HG02885 (cell line): Measurements from ENCODE around the gene RNF126.
"Not testable (repeated sequence)": the region's sequence is repeated elsewhere in the genome, so short reads cannot be mapped to it uniquely, and the experiment has no call there.

Experiments used
- ATAC-seq: cut with Tn5 transposase; IDR thresholded peaks from one replicate; pipeline ENCODE4 v1.9.1; 2021; ENCODE audit warnings: mild to moderate bottlenecking; ENCODE audit not compliant: unreplicated experiment, poor library complexity

The RNF126 gene

DNA sequence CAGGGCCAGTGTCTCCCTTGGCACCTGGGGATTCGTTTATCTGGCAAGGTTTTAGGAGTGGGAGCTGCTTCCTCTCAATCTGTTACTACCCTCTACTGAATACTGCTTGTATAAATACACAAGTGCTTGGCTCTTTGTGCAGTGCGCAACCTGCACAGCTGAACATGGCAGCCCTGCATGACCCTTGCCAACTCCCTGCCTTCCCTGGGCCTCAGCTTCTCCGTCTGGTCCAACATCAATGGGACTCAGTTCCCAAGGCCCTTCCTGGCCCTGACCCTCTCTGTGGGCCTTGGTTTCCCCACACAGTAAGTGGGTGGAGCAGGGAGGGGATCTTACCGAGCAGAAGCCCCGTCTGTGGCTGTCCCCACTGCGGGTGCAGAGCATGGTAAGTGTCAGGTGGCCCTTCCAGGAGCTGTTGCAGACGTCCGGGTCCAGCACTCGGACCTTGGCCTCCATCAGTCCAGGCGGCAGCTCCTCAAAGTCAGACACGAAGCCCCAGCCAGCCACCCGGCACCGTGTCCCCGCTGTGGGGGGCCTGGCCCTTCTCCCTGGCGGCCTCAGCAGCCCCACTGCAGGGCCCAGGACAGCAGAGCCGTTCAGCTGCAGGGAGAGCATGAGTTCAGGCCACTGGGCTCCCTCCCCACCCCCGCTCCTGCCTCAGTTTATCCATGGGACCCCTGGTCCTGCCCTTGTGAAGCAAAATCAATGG is 23.7 kb upstream of the RNF126 start:
- ATAC-seq, result no peak

DNA sequence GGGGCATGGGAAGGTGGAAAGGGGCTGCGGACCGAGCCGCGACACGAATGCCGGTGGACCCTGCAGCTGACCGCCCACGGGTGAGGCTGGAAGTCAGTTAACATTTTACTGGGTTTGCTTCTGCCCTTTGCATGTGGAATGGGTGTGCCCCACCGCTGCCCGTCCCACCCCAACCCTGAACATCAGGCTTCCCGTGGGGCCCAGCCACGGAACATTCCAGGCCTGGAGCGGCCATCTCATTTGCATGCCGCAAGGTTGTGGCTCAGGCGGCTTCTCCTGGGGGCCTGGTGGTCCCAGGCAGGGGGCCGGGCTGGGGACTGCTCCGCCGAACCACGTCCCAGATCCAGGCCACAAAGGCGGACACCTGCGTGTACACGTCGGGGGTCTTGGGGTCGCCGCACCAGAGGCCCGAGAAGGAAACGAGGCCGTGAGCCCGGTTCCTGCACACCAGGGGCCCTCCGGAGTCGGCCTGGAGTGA is 22.5 kb upstream of the RNF126 start:
- ATAC-seq, result no peak

DNA sequence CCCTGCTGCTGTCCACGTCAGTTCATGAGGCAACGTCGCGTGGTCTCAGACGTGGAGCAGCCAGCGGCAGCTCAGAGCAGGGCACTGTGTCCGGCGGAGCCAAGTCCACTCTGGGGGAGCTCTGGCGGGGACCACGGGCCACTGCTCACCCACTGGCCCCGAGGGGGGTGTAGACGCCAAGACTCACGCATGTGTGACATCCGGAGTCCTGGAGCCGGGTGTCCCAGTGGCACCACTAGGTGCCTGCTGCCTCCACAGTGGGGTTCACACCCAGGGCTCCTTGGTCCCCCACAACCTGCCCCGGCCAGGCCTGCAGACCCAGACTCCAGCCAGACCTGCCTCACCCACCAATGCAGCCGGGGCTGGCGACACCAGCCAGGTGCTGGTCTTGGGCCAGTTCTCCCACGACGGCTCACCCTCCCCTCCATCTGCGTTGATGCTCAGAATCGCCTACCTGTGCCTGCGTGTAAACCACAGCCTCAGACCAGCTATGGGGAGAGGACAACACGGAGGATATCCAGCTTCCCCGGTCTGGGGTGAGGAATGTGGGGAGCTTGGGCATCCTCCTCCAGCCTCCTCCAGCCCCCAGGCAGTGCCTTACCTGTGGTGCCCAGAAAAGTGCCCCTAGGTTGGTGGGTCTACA is 19.8 kb upstream of the RNF126 start:
- ATAC-seq, result no peak

DNA sequence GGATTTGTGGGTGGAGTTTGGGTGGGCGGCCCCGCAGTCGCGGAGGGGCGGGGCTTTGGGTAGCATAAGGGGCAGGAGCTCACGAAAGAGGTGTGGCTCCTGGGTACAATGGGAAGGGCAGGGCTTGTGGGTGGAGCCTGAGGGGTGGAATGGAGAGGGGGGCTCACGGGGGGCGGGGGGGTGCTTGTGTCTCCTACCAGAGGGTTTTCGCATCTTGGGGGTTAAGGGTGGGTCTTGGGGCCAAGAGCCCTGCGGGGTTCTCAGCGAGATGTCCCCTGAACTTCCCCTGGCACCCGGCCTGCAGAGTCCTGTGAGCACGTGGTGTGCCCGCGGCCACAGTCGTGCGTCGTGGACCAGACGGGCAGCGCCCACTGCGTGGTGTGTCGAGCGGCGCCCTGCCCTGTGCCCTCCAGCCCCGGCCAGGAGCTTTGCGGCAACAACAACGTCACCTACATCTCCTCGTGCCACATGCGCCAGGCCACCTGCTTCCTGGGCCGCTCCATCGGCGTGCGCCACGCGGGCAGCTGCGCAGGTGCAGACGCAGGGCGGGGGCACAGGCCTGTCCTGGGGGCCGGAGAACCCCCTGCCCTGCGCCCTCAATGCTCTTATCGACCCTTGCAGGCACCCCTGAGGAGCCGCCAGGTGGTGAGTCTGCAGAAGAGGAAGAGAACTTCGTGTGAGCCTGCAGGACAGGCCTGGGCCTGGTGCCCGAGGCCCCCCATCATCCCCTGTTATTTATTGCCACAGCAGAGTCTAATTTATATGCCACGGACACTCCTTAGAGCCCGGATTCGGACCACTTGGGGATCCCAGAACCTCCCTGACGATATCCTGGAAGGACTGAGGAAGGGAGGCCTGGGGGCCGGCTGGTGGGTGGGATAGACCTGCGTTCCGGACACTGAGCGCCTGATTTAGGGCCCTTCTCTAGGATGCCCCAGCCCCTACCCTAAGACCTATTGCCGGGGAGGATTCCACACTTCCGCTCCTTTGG is 18.3 kb upstream of the RNF126 start:
- ATAC-seq, result no peak

DNA sequence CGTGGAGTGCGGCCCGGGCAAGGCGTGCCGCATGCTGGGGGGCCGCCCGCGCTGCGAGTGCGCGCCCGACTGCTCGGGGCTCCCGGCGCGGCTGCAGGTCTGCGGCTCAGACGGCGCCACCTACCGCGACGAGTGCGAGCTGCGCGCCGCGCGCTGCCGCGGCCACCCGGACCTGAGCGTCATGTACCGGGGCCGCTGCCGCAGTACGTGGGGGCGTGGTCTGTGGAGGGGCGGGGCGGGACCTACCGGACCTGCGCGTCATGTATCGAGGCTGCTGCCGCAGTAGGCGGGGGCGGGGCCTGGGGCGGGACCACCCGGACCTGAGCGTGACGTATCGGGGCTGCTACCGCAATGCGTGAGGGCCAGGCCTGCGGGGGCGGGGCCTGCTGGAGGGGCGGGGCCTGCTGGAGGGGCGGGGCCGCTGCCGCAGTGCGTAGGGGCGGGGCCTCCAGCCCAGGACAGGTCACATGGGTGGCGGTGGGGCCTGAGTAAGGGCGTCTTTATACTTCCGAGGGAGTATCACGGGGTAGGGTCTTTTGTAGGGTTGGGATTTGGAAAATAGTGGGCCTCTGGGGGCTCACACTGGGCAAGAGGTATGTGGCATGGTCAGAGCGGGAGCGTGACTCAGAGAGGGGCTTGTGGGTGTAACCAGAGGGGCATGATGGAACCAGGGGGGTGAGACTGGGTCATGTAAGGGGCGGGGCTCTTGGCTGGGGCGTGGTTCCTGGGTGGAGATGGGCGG is 17.4 kb upstream of the RNF126 start:
- ATAC-seq, result peak; percentile 76

DNA sequence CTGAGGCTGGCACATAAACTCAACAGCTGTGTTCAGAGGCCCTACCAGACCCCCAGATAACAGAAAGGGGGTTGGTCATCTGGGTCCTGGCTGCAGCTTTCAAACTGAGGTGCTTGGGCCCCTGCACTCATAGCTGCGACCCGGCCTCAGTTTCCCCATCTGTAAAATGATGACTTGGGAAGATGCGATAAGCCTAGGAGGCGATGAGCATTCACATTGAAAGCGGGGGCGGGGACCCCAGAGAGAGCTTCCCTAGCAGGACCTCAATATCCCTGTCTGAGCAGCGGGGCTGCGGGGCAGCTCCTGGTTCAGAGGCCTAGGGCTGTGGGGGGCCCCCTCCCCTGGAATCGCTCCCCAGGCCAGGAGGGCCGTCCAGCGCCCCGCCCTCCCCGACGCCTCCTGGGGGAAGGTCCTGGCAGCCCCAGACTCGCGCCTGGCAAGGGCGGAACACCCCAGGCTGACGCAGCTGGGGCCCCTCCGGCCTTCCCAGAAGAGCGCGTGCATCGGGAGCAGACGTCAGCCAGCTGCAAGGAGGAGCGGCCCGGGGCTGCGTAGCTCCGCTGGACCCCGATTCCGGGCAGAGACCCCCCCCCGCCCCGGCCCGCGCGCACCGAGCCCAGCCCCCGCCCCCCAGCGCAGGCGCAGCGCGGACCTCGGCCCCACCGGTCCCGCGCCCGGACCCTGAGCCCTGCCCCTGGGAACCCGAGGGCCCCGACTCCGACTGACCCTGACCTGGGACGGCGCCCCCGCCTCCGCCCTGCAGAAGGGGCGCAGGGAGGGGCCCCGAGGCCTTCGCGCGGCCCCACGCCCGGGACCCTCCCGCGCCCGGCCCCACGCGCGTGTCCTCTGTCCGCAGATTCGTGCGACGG is 16.6 kb upstream of the RNF126 start:
- peak; percentile 10 for ATAC-seq

DNA sequence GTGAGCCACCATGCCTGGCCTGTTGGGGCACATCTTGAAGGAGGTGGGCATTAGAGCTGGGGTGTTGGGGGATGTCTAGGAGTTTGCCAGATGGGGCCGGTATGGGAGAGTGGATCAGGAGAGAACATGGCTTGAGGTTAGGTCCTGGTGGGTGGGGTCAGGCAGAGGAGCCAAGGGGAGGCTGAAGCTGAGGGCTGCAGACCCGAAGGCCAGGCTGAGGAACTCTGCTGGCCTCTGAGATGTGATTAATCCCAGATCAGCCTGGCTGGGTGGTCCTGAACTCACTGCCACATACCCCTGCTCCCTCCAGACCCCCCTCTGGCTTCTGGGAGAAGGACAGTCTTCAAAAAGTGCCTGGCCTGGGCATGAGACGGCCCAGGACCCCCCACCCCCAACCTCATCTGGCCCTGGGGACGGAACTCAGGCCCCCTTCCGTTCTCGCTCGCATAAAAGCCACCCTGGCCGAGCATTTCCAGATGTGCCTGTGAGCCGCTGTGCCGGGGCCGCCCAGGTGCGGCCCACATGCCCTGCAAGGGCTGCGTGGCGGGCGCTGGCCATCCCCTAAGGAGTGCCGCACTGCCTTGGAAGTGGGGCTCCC is 15.9 kb upstream of the RNF126 start:
- no peak for ATAC-seq

DNA sequence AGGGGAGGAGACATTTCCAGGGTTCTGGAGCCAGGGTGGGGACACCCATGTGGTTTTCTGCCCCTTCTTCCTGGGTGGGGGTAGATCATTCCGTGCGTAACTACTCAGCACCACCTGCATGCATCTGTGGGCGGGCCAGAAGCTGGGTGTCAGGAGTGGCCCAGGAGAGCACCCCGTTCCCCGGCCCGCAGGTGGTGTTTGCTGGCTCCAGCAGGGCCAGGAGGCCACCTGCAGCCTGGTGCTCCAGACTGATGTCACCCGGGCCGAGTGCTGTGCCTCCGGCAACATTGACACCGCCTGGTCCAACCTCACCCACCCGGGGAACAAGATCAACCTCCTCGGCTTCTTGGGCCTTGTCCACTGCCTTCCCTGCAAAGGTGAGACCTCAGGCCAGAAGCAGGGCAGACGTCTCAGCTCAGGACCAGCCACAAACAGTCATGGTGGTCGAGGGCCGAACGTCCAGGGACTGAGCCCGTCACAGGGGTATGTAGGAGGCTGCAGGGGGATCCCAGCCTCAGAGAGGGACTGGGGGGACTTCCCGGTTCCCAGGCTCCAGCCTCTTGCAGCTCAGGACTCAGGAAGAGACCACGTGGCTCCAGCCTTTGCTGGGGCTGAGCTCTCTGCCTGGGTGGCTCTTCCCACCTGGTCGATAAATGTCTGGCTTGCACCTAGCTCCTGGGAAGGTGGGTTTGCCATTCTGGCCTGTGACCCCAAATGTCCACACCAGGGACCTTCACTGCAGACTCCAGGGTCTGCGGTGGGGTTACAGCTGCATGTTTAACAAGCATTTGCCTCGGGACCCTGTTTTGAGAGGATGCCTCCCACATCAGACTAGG is 14.8 kb upstream of the RNF126 start:
- no peak for ATAC-seq

DNA sequence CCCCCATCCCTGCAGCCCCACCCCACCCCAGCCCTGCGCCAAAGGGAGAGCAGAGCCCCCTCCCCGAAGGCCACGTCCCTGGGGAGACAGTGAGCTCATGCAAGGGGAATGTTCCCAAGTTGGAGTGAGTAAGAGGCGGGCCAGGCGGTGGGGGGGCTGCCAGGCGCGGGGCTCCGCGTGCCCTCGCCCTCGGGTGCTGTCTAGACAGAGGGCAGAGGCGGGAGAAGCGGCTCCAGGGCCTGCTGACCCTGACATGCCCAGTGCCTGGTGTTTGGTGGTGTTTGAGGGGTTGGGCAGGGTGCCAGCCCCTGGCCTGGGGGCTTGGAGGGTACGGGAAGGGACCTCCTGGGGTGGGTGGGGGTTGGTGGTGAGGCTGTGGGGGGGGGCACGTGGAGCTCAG is 14.2 kb upstream of the RNF126 start:
- no peak for ATAC-seq

DNA sequence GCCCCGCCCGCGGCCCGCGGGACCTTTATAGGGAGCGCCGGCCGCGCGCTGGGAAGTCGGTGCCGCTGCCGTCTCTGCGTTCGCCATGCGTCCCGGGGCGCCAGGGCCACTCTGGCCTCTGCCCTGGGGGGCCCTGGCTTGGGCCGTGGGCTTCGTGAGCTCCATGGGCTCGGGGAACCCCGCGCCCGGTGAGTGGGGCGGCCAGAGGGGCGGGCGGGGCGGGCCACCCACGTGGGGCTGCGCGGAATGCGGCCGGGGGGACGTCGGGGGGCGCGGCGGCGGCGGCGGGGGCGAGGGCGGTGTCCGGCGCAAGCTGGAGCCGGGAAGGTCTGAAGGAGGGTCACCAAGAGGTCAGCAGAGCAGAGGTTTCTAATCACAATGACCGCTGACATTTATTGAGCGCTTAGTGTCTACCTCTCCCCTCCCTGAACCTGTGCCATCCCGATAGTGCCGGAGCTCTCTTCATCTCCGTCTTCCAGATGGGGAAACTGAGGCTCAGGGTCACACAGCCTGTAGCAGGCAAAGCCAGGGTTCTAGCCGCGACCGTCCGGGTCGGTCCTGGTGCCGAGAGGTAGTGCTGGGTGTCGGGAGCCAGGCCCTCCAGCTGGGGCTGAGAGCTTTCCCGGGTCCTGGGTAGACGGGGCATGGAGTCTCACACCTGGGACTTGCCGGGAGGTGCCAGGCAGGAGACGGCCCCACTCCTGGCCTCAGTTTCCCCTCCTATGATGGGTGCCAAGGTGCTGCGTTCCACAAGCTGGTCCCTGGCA is 13.5 kb upstream of the RNF126 start, which contains the start of gene FSTL3:
TSS of gene FSTL3 (plus strand) at position 54 of the 767 bp plus-strand sequence. CDS start at position 86, 32 bp downstream.
- no peak for ATAC-seq

DNA sequence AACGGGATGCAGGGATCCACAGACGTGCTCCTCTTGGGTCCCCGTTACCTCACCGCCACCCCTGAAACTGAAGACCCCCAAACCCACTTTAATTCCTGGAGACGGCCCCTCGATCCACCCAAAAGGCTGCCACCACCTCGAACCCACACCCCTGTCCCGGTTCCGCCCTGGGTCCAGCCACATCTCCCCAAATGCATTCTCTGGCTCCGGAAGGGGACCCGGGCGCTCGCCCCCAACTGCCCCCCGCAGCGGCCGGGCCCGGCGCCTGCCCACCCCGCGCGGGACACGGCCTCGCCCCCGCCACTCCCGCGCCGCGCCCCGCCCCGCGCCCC is 13.0 kb upstream of the RNF126 start:
- ATAC-seq, result no peak

DNA sequence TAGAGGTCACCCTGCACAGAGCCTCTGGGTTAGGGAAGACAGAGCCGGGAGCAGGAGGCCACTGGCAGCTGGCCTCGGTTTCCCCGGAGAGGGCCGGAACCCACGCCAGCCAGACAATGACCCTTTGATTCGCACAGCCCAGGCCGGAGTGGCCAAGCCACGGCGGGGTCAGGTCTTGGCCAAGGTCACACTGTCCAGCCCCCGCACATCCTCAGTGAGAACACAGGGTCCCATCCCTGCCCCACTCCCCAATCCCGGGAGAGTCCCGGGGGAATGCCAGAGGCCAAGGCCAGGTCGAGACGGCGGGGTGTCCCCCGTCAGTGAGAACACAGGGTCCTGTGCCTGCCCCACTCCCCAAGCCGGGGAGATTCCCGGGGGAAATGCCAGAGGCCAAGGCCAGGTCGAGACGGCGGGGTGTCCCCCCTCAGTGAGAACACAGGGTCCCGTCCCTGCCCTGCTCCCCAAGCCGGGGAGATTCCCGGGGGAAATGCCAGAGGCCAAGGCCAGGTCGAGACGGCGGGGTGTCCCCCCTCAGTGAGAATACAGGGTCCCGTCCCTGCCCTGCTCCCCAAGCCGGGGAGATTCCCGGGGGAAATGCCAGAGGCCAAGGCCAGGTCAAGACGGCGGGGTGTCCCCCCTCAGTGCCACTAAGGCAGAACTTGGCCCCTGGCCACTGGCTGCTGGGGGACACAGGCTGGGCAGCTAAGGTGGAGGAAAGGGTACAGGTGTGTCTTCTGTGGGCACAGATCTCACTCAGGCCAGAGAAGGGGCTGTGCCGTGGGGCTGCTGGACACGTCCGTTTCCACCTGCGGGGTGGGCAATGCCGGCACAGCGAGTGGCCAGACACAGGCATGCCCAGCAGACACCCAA is 11.5 kb upstream of the RNF126 start:
- no peak for ATAC-seq

DNA sequence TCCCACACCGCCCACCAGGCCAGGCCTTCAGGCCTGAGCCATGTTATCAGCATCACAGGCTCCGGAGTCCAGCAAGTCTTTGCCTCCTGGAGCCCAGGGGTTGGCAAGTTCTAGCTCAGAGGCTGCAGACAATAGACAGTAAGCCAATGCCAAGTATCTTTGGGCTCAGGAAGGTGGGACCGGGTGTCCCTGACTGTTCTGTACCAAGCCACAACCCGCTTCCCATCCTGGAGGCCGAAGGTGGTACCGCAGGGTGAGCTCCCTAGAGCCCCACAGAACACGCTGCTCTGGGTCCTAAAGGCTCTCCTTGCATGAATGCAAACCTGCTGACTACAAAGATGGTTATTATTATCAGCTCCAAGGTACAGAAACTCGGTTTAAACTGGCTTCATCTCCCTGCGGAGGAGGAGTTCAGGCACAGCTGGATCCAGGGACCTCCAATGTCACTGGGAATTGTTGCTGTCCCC is 7.6 kb upstream of the RNF126 start:
- no peak for ATAC-seq

DNA sequence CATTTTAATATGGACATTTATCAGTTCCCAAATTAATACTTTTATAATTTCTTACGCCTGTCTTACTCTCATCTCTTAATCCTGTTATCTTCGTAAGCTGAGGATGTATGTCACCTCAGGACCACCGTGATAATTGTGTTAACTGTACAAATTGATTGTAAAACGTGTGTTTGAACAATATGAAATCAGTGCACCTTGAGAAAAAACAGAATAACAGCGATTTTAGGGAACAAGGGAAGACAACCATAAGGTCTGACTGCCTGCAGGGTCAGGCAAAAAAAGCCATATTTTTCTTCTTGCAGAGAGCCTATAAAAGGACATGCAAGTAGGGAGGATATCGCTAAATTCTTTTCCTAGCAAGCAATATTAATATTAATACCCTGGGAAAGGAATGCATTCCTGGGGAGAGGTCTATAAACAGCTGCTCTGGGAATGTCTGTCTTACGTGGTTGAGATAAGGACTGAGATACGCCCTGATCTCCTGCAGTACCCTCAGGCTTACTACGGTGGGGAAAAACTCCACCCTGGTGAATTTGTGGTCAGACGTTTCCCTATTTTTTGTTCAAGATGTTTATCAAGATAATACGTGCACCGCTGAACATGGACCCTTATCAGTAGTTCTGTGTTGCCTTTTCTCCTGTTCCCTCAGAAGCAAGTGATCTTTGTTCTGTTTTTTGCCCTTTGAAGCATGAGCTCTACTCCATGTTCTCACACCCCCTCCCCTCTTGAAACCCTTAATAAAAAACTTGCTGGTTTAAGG is 5.8 kb upstream of the RNF126 start:
- not testable (repeated sequence) for ATAC-seq

DNA sequence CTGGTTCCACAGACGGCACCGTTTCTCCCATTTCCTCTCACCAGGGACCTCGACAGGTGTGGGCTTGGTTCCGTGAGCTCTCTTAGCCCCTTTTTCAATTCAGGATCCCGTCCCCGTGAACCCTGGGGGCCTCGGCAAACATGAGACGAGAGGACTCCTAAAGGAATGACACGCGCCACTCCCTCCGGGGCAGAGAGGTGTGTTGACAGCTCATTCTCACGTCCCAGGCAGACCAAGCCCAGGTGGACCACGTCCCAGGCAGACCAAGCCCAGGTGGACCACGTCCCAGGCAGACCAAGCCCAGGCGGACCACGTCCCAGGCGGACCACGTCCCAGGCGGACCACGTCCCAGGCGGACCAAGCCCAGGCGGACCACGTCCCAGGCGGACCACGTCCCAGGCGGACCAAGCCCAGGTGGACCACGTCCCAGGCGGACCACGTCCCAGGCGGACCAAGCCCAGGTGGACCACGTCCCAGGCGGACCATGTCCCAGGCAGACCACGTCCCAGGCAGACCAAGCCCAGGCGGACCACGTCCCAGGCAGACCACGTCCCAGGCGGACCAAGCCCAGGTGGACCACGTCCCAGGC is 4.1 kb upstream of the RNF126 start:
- ATAC-seq, result not testable (repeated sequence)
